Tibial nerve (tissue), 4 donors: ENCODE measurements around the gene MC1R. TPM values are rescaled to one million over a fixed set of nuclear protein-coding genes. Genes with fewer than 3 reads are reported as not detected.
A peak's percentile ranks its signal among the peaks of the same experiment; 100 is the strongest.
"Not testable (repeated sequence)": the region's sequence is repeated elsewhere in the genome, so short reads cannot be mapped to it uniquely, and the experiment has no call there.

Experiments used
- DNase-seq, 2 donors: peaks; one replicate each; pipeline ENCODE4 v3.0.0-alpha.2; 2019; ENCODE audit warnings: low spot score in 2 of 2
- H3K27ac ChIP-seq, 4 donors: fragments of 200-600 bp; sonication (generic) in 3 of 4; one replicate each; pipeline ENCODE4 v1.5.1; 2017 to 2019; ENCODE audit warnings: mild to moderate bottlenecking in 1 of 4
- H3K27me3 ChIP-seq, 2 donors: fragments of 200-600 bp; sonication (generic) in 1 of 2; one replicate each; pipeline versions ENCODE4 v1.5.1 to v1.6.0; 2017 to 2019
- H3K36me3 ChIP-seq, 3 donors: fragments of 200-600 bp; sonication (generic); one replicate each; pipeline ENCODE4 v1.5.1; 2018 to 2019
- H3K4me1 ChIP-seq, 4 donors: fragments of 200-600 bp; sonication (generic) in 3 of 4; one replicate each; pipeline ENCODE4 v1.5.1; 2017 to 2019
- H3K4me3 ChIP-seq, 4 donors: fragments of 200-600 bp; sonication (generic) in 3 of 4; one replicate each; pipeline ENCODE4 v1.5.1; 2017 to 2019; ENCODE audit warnings: mild to moderate bottlenecking in 1 of 4, moderate library complexity in 1 of 4
- H3K9me3 ChIP-seq, 4 donors: fragments of 200-600 bp; sonication (generic) in 3 of 4; one replicate each; pipeline ENCODE4 v1.5.1; 2017 to 2019
- EP300 ChIP-seq, 2 donors: sonication (generic); formaldehyde crosslinking; IDR thresholded peaks; one replicate each; pipeline ENCODE4 v1.6.1; 2017; ENCODE audit warnings: antibody characterized with exemption in 2 of 2, mild to moderate bottlenecking in 1 of 2
- POLR2A ChIP-seq, 2 donors: fragments of 450-650 bp; IDR thresholded peaks; one replicate each; pipeline ENCODE4 v1.6.1; 2017; ENCODE audit warnings: antibody characterized with exemption in 2 of 2, mild to moderate bottlenecking in 2 of 2, moderate library complexity in 2 of 2
- WGBS, 2 donors: methylation state at CpG; one replicate each; pipeline ENCODE4 v1.1.5; 2018; 5-methylcytosine and 5-hydroxymethylcytosine counted together
- total RNA-seq, 4 donors: library from RNA; depleted of rRNA; stranded (reverse); fragments of >200 nt; gene quantifications; one replicate each; pipeline ENCODE4 v1.1.0, GENCODE V29; 2016
- TF ChIP-seq, protein P1 (sequence below), 5 experiments: fragments of 200-600 bp in 3 of 5; fragments of 450-650 bp in 2 of 5; sonication (generic) in 3 of 5; IDR thresholded peaks; one replicate each; pipeline ENCODE4 v1.5.1; 2016 to 2019; ENCODE audit warnings: antibody characterized with exemption in 5 of 5, mild to moderate bottlenecking in 3 of 5, moderate library complexity in 2 of 5

Gene MC1R
- total RNA-seq, 4 donors from 2014 or later = 3.3 to 15.7 (median 6.9) TPM

DNA sequence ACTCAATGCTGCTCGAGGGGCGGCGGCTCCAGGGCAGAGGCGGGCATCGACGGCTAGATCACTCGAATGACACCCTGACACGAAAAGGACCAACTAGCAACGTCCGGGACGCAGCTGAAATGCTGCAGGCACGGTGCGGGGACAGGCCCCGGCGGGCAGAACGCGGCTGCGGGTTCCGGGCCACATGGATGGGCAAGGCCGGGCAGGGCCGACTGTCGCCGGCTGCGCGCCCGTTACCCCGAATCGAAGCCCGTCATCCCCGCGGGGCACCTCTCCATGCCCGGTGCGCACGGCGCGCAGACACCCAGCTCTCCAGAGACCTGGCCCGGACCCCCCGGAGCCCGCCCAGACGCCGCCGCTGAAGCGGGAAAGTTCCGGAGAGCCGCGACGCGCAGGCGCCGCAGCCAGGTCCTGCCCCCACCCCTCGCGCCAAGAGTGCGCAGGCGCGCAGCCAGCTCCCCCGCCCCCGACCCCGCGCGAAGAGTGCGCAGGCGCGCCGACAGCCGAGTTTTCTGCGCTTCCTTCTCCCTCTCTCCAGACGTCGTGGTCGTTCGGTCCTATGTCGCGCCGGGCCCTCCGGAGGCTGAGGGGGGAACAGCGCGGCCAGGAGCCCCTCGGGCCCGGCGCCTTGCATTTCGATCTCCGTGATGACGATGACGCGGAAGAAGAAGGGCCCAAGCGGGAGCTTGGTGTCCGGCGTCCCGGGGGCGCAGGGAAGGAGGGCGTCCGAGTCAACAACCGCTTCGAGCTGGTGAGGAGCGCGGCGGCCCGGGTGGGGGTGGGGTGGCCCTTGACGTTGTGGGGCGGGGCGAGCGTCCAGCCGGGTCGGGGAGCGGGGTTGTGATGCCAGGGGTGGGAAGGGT lies 45.3 kb upstream of the MC1R start, which contains the start of gene TCF25:
TCF25 (plus strand) TSS at position 484 of the 863 bp plus-strand sequence; CDS start at position 560, 76 bp downstream.
- H3K4me1 ChIP-seq = peaks cover 0 to 30% (median 11%) of the 10 kb centered on the region in 4 donors
- peaks cover 0 to 31% (median 0%) of the 10 kb centered on the region in 3 donors for H3K36me3 ChIP-seq
- no peaks in the 10 kb centered on the region for H3K27me3 ChIP-seq
- TF ChIP-seq, protein P1, sequence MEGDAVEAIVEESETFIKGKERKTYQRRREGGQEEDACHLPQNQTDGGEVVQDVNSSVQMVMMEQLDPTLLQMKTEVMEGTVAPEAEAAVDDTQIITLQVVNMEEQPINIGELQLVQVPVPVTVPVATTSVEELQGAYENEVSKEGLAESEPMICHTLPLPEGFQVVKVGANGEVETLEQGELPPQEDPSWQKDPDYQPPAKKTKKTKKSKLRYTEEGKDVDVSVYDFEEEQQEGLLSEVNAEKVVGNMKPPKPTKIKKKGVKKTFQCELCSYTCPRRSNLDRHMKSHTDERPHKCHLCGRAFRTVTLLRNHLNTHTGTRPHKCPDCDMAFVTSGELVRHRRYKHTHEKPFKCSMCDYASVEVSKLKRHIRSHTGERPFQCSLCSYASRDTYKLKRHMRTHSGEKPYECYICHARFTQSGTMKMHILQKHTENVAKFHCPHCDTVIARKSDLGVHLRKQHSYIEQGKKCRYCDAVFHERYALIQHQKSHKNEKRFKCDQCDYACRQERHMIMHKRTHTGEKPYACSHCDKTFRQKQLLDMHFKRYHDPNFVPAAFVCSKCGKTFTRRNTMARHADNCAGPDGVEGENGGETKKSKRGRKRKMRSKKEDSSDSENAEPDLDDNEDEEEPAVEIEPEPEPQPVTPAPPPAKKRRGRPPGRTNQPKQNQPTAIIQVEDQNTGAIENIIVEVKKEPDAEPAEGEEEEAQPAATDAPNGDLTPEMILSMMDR (IDR thresholded peaks at IDR 0.05) = peak in 2 of 5 experiments; percentile 31 to 38
- TF ChIP-seq POLR2A (IDR thresholded peaks at IDR 0.05) (peak; percentile 74 to 93), EP300 (IDR thresholded peaks at IDR 0.05) (peak in 1 of 2 donors; percentile 97)
- H3K9me3 ChIP-seq = peaks cover 0 to under 1% (median 0%) of the 10 kb centered on the region in 4 donors
- DNase-seq = peak; percentile 58 to 67
- WGBS, 2 donors = 0% methylated on average over 19 to 47 of the region's 104 CpGs
- peak within 1 kb of the TSS; percentile 83 to 99 (median 94) for H3K4me3 ChIP-seq
- peak within 1 kb of the TSS; percentile 99 to 100 (median 100) for H3K27ac ChIP-seq

DNA sequence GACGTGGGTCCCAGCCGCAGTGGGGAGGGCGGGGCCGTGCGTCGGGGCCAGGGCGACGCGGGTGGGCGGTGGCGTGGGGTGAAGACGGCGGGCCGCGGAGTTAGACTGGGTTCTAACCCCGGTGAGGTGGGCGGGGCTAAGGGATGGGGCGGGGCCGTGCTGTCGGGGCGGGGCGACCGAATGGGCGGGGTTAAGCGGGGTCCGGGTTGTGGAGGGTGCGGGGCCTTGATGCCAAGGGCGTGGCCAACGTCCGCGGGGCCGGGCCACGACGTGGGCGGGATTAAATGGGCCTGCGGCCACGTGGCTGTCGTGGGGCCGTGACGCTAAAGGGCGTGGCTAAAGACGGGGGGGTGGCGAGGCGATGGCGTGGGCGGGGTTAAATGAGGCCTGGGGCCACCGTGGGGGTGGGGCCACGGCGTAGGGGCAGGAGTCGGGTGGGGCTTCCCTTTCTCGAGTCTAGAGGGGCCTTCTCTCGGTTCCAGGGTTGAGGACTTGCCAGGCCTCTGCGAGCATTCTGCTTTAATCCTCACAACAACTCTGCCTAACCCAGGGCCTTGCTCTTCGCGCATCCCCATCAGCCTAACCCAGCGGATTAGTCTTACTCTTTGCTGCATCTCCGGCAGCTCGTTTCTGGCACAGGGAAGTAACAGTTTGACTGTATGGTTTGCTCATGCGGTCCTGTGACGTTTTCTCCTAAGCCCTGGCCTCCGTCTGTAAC lies 44.5 kb upstream of the MC1R start:
- Histone ChIP-seq H3K36me3 (peaks cover 0 to 38% (median 0%) of the 10 kb centered on the region in 3 donors), H3K4me3 (peak overlapping the region; percentile 83 to 99 (median 94)), H3K27me3 (no peaks in the 10 kb centered on the region), H3K27ac (peak overlapping the region; percentile 99 to 100 (median 100)), H3K9me3 (no peaks in the 10 kb centered on the region), H3K4me1 (peaks cover 0 to 30% (median 11%) of the 10 kb centered on the region in 4 donors)
- 1% methylated on average over 58 to 59 of the region's 61 CpGs for WGBS, 2 donors
- TF ChIP-seq, protein P1 (IDR thresholded peaks at IDR 0.05) = no peak
- TF ChIP-seq POLR2A (IDR thresholded peaks at IDR 0.05) (no peak), EP300 (IDR thresholded peaks at IDR 0.05) (peak; percentile 4 to 81)
- DNase-seq = peak; percentile 94 to 95

DNA sequence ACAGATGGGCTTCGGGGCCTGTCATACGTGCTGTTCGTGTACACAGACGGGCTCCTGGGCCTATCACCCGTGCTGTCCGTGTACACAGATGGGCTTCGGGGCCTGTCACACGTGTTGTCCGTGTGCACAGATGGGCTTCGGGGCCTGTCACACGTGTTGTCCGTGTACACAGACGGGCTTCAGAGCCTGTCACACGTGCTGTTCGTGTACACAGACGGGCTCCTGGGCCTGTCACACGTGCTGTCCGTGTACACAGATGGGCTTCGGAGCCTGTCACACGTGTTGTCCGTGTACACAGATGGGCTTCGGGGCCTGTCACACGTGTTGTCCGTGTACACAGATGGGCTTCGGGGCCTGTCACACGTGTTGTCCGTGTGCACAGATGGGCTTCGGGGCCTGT lies 39.5 kb upstream of the MC1R start:
- not testable (repeated sequence) for H3K27me3 ChIP-seq, DNase-seq, H3K27ac ChIP-seq, H3K4me3 ChIP-seq, H3K9me3 ChIP-seq
- peaks cover 0 to 23% (median 7%) of the 10 kb centered on the region in 4 donors for H3K4me1 ChIP-seq
- 85 to 92% methylated on average over 14 to 23 of the region's 28 CpGs for WGBS, 2 donors
- H3K36me3 ChIP-seq = peaks cover 2 to 76% (median 15%) of the 10 kb centered on the region in 3 donors

DNA sequence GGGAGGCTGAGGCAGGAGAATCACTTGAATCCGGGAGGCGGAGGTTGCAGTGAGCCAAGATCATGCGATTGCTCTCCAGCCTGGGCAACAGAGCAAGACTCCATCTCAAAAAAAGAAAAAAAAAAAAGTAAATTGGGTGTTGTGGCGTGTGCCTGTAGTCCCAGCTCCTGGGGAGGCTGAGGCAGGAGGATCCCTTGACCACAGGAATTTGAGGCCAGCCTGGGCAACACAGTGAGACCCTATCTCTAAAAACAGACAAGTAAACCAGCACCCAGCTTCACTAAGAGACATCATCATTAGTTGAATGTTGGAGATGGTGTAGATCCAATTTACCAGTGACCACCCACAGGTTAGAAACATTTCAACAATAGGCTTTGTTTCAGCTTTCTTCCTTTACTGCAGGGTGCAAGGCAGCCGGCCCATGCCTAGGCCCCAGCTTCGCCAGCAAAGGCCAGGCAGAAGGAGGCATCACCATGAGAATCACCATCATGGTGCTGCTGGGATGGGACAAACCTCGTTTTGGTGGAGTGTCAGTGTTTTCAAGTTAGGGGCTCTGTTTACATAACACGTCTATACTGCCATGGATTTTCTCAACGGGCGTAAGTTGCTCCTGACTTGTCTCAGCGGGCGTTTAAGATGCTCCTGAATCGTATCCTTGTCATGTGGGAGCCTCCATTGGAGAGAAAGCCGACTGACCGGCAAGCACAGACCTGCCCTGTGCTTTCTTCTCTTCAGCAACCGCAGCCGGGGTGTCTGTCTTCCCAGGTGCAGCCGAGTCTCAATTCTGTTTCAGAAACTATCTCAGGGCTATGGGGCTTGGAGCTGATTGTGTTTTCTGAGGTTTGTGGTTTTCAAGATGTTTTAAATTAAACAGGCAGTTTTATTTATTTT lies 37.9 kb upstream of the MC1R start:
- 80 to 83% methylated on average over 18 of the region's 18 CpGs for whole genome bisulfite sequencing, 2 donors
- DNase-seq = no peak
- no peak overlapping the region for H3K4me3 ChIP-seq
- H3K36me3 ChIP-seq = peaks cover 3 to 84% (median 16%) of the 10 kb centered on the region in 3 donors
- H3K27ac ChIP-seq = no peak overlapping the region
- H3K9me3 ChIP-seq = no peaks in the 10 kb centered on the region
- TF ChIP-seq POLR2A (IDR thresholded peaks at IDR 0.05) = no peak
- TF ChIP-seq EP300 (IDR thresholded peaks at IDR 0.05) = no peak
- TF ChIP-seq, protein P1 (IDR thresholded peaks at IDR 0.05) = no peak
- peaks cover 0 to 12% (median 0%) of the 10 kb centered on the region in 4 donors for H3K4me1 ChIP-seq
- no peaks in the 10 kb centered on the region for H3K27me3 ChIP-seq

DNA sequence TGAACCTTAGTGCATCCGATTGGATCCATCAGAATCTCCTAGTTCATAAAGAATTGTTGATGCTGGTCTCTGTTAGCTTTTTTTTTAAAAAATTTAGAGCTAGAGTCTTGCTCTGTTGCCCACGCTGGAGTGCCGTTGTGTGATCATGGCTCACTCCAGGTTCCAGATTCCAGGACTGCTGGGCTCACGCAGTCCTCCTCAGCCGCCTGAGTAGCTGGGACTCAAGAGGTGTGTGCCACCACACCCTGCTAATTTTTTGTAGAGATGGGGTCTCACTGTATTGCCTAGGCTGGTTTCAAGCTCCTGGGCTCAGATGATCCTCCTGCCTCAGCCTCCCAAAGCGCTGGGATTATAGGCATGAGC lies 37.3 kb upstream of the MC1R start:
- Histone ChIP-seq H3K9me3 (no peaks in the 10 kb centered on the region), H3K4me1 (peaks cover 0 to 7% (median 0%) of the 10 kb centered on the region in 4 donors), H3K27ac (no peak overlapping the region), H3K36me3 (peaks cover 3 to 89% (median 18%) of the 10 kb centered on the region in 3 donors), H3K27me3 (no peaks in the 10 kb centered on the region), H3K4me3 (no peak overlapping the region)
- TF ChIP-seq POLR2A (IDR thresholded peaks at IDR 0.05) (no peak), EP300 (IDR thresholded peaks at IDR 0.05) (no peak)
- TF ChIP-seq, protein P1 (IDR thresholded peaks at IDR 0.05) = no peak
- WGBS, 2 donors = 85 to 96% methylated on average over 6 of the region's 6 CpGs
- DNase-seq = no peak
